HG02610 (cell line): ENCODE results near the gene TMCO4.

ENCODE experiments used
- ATAC-seq: cut with Tn5 transposase; IDR thresholded peaks from one replicate; pipeline ENCODE4 v1.9.1; 2021; ENCODE audit warnings: mild to moderate bottlenecking, moderate library complexity; ENCODE audit not compliant: unreplicated experiment

TMCO4 gene

GRCh38 chr1:19776933-19777332 is 22.8 kb downstream of the TMCO4 start:
- no peak for ATAC-seq

DNA sequence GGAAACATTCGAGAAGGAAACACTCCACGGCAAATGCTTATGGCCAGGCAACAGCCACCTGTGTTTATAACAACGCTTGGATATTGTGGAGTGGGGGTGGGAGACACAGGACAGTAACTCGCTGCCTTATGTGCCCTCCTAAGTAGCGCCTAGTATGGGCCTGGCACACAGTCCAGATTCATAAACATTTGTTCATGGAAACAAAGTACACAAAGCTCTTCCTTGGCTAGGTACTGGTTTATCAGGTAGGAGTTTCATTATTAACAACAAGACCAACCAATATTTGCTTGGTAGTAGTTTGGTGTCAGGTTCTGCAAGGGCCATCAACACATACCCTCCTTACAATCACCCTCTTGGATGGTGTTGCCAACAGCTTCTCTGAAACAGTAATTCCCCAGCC is 23.4 kb downstream of the TMCO4 start:
- no peak for ATAC-seq

DNA sequence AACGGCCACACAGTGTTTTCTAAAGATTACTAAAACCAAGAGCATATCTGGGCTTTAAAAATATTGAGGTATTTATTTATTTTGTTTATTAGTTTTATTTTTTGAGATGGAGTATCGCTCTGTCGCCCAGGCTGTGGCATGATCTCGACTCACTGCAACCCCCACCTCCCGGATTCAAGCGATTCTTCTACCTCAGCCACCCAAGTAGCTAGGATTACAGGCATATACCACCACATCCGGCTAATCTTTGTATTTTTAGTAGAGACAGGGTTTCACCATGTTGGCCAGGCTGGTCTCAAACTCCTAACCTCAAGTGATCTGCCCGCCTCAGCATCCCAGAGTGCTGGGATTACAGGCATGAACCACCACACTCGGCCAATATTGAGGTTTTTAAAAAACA is 23.9 kb downstream of the TMCO4 start:
- no peak for ATAC-seq

DNA sequence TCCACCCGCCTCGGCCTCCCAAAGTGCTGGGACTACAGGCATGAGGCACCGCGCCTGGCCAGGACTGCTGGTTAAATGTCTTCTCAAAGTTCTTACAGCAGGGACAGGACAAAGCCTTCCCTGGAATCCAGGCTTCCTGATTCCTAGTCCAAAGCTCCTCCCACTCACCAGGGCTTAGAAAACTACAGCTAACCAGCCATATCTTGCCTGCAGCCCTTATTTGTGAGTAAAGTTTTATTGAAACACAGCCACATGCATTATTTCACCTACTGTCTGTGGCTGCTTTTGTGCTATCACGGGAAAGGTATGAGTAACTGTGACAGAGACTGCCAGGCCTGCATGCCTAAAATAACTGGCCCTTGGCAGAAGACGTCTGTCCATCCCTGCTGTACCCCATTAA is 24.4 kb downstream of the TMCO4 start:
- no peak for ATAC-seq

DNA sequence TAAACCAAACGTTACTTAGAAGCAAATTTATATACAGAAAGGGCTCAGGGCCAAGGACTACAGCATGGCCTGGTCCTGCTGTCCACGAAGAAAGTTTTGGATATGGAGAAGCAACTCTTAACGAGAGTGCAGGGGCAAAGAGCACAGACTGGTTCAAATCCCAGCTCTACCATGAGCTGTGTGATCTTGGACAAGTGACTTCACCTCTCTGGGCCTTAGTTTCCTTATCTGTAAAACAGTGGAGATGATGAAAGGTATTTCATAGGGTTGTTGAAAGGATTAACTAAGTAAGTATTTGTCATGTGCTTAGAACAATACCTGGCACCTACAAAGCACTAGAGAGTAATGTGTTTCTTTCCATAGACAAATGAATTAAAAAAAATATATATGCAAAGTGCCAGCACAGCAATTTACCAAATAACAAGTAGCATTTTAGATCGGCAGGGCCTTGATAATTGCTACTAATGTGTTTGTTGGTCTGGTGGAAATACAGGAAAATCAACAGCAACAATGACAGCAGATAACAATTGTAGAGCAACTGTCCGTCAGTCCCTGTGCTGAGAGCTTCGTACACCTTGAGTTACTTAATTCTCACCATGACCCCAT is 25.4 kb downstream of the TMCO4 start:
- ATAC-seq = no peak

DNA sequence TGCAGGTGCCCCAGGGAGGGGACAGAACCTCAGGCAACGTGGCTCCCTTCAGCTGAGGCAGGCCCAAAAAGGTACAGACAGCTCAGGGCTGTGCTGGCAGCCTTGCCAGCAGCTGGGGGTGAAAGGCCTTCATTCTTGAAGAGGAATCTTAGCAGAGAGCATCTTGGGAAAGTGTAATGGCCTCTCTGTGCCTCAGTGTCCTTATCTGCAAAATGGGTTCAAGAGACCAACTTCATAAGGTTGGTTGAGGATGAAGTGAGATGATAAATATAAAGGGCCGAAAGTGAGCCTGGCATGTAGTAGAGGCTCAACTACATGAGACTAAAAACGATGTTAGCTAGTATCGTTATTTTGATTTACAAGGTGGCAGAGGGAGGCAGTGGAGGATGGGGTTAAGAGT is 26.2 kb downstream of the TMCO4 start:
- ATAC-seq = no peak

DNA sequence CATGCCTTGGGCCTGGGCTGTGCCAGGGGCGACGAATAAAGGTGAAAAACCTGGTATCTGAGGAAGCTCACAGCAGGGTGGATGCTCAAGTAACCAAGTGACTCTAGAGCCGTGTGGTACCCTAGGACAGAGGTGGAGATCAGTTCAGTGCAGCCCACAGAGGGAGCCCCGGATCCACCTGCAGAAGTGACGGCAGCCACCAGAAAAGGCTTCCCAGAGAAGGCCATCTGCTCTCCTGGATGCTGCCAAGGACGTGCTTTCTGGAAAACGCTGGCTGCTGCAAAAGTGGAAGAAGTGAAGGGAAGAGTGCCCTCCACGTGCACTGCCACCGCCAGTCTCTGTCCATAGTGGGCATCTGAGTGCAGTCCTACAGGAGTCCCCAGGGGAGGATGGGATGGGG is 27.7 kb downstream of the TMCO4 start:
- no peak for ATAC-seq

DNA sequence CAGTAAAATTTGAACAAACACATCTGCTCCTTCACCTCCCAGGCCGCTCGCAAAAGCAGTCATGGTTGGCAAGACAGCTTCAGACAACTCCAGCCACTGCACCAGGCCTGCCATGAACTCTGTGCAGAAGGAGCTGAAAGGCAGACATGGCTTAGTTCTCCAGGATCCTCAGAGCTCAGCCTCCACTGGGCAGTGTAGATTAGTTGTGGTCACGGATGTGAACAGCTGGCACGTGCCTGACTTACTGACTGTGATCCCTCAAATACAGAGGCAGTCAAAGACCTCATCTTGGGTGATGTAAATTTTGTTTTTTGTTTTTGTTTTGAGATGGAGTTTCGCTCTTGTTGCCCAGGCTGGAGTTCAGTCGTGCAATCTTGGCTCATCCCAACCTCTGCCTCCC is 28.4 kb downstream of the TMCO4 start:
- ATAC-seq = no peak

DNA sequence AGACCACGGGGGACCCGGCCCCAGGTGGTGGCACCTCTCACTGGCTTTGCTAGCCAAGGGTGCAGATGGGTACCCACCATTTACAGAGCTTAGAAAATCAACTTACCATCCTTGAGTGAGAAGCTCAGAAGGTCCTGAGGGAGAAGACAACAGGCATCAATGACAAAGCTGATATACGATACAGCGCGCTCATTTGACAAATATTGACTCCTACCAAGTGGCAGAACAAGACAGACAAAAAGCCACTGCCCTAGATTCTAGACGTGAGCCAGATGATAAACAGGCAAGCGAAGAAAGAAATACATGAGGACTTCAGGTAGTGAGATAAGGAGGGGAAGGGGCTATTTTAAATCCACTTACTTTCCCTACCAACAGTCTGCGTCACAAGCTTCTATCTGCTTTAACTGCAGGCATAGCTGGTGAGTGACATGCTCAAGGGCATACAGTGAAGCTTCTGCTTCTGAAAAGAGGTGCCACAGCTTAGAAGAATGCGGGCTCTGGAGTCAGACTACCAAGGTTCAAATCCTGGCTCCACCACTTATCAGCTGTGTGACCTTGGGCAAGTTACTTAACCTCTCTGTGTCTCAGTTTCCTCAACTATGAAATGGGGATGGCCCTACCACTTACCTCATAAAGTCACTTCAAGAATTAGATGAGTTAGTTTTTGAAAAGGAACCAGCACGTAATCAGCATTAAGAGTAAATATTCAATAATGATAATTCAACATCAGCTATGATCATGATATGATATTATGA is 29.1 kb downstream of the TMCO4 start:
- no peak for ATAC-seq

- ATAC-seq = no peak
Observed at GRCh38 chr1:19769211-19769932, 30.3 kb downstream of the TMCO4 start.

DNA sequence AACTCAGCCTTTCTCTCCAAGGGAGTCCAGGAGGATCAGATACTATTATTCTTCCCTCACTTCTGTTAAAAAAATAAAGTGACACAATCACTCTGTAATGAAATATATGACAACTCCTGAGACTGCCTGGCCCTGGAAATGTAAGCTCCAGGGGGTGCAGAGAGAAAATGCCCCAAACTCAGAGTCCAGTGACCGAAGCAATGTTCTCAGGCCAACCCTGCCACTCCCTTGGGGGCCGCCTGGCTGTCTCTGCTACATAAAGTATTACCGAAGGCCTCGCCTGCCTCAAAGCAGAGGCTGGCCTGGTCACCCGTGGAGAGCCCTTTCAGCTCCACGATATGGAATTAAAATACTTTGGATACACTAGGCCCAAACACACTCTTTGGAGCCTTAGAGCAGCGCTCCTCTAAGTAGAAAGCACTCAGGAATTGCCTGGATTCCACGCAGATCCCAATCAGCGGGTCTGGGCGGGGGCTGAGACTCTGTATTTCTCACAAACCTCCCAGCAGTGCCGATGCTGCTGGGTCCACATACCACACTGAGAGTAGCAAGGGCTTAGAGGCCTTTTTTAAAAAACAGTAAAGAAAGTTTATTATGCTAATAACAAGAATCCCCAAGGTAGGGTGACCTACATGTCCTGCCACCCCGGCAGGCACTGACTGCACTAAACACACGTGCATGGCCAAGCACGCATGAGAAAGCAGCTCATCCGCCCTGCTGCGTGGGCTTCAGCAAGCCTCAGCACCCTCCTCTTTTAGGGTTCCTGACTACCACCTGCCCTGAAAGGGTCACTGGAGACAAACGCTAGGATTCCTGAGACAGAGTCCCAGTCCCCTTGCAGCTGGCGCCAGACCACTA is 31.1 kb downstream of the TMCO4 start:
- no peak for ATAC-seq

DNA sequence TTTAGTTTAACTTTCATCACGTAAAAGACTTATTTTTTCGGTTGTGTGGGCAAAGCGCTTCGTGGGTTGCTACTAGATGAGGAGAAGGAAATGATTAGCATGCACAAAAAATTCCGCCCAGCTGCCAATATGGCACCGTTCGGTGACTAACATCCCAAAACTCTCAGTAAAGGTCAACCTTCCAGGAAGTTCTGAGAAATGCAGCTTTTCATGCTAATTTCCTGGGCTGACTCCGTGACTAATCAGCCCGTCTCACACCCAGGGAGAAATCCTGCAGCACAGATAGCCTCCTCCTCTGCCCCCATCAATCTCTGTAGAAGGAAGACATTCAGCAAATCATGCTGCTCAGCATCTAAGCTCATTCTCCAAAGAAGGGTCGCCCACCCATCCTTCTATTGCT is 34.1 kb downstream of the TMCO4 start:
- ATAC-seq = no peak

DNA sequence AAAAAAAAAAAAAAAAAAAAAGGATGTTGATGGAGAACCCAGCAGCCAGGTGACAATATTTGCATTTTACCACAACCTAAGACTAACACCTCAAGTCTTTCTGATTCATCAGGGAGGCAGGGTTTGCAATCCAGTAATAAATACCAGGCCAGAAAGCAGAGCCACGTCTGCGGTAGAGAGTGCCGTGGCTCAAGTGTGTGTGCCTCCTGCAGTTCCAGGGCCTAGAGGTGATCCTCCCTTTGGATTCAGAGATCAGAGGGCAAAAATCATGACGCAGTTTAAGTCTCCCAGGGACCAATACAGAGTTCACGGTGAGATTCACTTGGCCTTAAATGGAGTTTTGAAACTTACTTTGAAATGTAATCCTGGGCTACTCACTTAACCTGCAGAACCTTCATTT is 34.9 kb downstream of the TMCO4 start:
- ATAC-seq = no peak

DNA sequence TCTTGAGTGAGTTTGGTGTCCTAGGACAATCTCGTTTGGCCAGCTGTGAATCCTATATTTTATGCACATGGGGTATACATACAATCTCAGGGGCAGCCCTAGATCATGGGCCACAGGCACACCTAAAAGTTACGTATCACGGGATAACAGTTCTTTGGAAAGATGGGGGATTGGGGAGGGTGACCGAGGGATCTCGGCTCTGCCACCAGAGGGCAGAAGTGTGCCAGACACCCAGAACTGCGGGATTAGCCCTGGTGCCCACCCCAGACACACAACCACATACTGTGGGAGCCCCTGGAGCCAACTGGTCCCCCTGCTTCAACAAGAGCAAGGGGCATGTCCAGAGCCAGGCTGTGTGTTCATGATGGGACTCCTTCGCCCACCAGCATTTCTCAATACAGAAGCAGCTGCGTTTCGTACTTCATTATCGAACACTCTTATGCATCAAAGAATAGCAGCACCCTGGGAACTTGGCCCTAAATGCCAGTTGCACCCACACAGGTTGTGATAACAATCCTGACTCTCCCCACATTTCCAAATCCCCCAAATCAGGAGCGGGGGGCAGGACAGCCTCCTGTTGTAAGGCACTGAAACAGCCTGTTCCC is 37.4 kb downstream of the TMCO4 start:
- no peak for ATAC-seq

DNA sequence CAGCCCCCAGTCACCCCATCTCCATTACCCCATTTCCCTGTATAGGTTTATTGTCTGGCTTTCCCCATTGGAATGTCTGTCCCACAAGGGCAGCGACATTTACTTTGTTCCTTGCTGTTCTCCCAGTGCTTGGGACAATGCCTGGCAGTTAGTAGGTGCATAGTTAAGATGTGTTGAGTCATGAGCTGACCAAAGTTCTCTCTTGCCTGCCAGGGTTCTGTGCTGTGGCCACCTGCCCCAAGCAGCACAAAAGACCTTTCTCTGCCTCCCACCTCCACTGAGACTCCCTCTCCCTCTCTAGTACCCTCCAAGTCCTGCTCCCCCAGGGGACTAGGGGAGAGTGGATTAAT is 40.0 kb downstream of the TMCO4 start:
- no peak for ATAC-seq

GRCh38 chr1:19758227-19758830 is 41.4 kb downstream of the TMCO4 start:
- no peak for ATAC-seq

- ATAC-seq = no peak
Observed at GRCh38 chr1:19757641-19758040, 42.1 kb downstream of the TMCO4 start.

DNA sequence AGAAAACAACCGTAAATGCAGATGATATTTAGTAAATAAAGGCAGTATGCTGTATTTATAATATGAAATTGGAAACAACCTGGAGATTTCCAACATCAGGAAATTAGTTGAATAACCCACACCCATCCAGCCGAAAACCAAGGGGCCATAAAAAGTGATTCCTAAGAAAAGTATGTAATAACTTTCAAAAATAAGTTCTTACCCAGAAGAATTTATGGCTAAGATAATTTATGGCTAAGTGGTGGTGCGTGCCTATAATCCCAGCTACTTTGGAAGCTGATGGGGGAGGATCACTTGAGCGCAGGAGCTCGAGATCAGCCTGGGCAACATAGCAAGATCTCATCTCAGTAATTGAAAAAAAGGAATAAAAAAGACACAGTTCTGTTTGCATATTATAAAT is 43.2 kb downstream of the TMCO4 start:
- no peak for ATAC-seq

DNA sequence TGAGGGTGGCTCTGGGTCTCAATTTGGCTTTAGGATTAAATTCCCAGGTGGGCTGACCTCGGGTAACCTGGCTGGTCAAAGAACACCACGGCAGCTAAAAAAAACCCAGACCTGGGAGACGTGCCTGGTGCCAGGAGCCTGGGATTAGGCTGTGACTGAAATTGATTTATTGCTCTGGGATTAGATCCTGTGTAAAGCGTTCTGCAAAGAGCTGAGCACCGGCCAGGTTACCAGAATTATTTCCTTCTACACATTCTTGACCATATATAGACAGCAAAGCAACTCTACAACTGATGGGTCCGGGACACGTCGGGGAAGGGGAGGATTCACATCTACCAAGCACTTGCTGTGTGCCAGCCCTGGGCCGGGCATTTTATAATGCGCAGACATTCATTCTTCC is 45.2 kb downstream of the TMCO4 start:
- ATAC-seq = no peak

DNA sequence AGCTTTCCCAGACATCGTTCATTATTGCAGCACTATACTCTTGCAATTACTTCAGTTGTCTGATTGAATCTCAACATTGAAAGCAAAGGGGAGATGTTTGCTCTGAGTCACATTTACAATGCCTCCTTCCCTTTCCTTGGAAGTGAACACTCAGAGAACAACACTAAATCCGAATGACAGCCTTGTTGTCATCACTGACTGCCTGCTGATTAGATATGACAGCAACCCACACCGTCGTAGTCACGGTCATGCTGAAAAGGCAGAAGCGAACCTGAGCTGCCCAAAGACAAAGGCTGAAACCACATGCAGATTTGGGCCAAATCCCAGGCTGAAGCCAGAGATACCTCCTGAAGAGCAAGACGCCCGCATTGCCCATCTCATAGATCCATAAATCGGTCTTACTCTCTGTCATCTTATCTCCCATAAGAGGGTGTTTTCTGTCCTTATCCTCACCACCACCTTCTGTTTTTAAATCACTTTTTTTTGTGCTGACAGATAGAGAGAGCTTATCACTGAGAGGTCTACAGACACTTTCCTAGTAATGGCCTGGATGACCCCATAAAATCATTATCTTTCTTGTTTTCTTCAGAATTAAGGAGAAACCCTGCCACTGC is 47.5 kb downstream of the TMCO4 start:
- ATAC-seq = no peak
